Activated naive CD8-positive, alpha-beta T cell treated with anti-CD3 and anti-CD28 coated beads for 36 hours (primary cell): Measurements from ENCODE around the gene TRAF3IP1. TPM values are rescaled to one million over a fixed set of nuclear protein-coding genes. Genes with fewer than 3 reads are reported as not detected.
"Not testable (repeated sequence)": the region's sequence is repeated elsewhere in the genome, so short reads cannot be mapped to it uniquely, and the experiment has no call there.

ENCODE experiments used
- DNase-seq: peaks from one replicate; pipeline ENCODE4 v3.0.0; 2021
- H3K27ac Mint-ChIP-seq: one replicate; pipeline ENCODE4 v1.8.0; 2022; ENCODE audit warnings: mild to moderate bottlenecking, moderate library complexity, mixed read lengths
- H3K27me3 Mint-ChIP-seq: one replicate; pipeline ENCODE4 v1.8.0; 2022; ENCODE audit warnings: mild to moderate bottlenecking, mixed read lengths
- H3K36me3 Mint-ChIP-seq: one replicate; pipeline ENCODE4 v1.8.0; 2021; ENCODE audit warnings: mild to moderate bottlenecking, mixed read lengths
- H3K4me1 Mint-ChIP-seq: one replicate; pipeline ENCODE4 v1.8.0; 2021; ENCODE audit warnings: mixed read lengths
- H3K4me3 Mint-ChIP-seq: one replicate; pipeline ENCODE4 v1.8.0; 2022; ENCODE audit warnings: mild to moderate bottlenecking, moderate library complexity, mixed read lengths
- H3K9me3 Mint-ChIP-seq: one replicate; pipeline ENCODE4 v1.8.0; 2022; ENCODE audit warnings: mixed read lengths
- total RNA-seq, 2 experiments: library from RNA; stranded (reverse); gene quantifications; one replicate each; pipeline ENCODE4 v1.2.3, GENCODE V29; 2021

TRAF3IP1 gene
- 10 to 100 TPM in 1 of 2 experiments, 1 to 10 TPM in 1; 8.4 to 11.0 TPM for total RNA-seq

GRCh38 chr2:238320246-238320647, at the start of gene TRAF3IP1:
TRAF3IP1 (plus strand) TSS chr2:238320518; CDS start chr2:238320663, 145 bp downstream.
- H3K9me3 Mint-ChIP-seq = no peaks in the 10 kb centered on the region
- H3K36me3 Mint-ChIP-seq = peaks cover 1% of the 10 kb centered on the region
- H3K27me3 Mint-ChIP-seq = no peaks in the 10 kb centered on the region
- peak within 1 kb of the TSS; percentile 77 for H3K4me3 Mint-ChIP-seq
- no peak within 1 kb of the TSS for H3K27ac Mint-ChIP-seq
- H3K4me1 Mint-ChIP-seq = peaks cover 18% of the 10 kb centered on the region
- DNase-seq = peak; percentile 90

- H3K27me3 Mint-ChIP-seq = no peaks in the 10 kb centered on the region
- no peak for DNase-seq
- H3K9me3 Mint-ChIP-seq = no peaks in the 10 kb centered on the region
- H3K36me3 Mint-ChIP-seq = peaks cover 10% of the 10 kb centered on the region
- no peaks in the 10 kb centered on the region for H3K4me1 Mint-ChIP-seq
- no peak overlapping the region for H3K4me3 Mint-ChIP-seq
- H3K27ac Mint-ChIP-seq = no peak overlapping the region
Observed at GRCh38 chr2:238270606-238271005, 49.7 kb upstream of the TRAF3IP1 start.

GRCh38 chr2:238271061-238271554, 49.2 kb upstream of the TRAF3IP1 start:
- peaks cover 10% of the 10 kb centered on the region for H3K36me3 Mint-ChIP-seq
- no peaks in the 10 kb centered on the region for H3K4me1 Mint-ChIP-seq
- no peak for DNase-seq
- H3K9me3 Mint-ChIP-seq = no peaks in the 10 kb centered on the region
- no peak overlapping the region for H3K27ac Mint-ChIP-seq
- H3K27me3 Mint-ChIP-seq = no peaks in the 10 kb centered on the region
- H3K4me3 Mint-ChIP-seq = no peak overlapping the region

- H3K9me3 Mint-ChIP-seq, H3K27me3 Mint-ChIP-seq, H3K27ac Mint-ChIP-seq, H3K4me1 Mint-ChIP-seq, H3K4me3 Mint-ChIP-seq, DNase-seq: not testable (repeated sequence)
- H3K36me3 Mint-ChIP-seq = peaks cover 14% of the 10 kb centered on the region
Observed at GRCh38 chr2:238271686-238272085, 48.6 kb upstream of the TRAF3IP1 start.

- H3K4me3 Mint-ChIP-seq = no peak overlapping the region
- peaks cover 12% of the 10 kb centered on the region for H3K36me3 Mint-ChIP-seq
- no peak for DNase-seq
- H3K9me3 Mint-ChIP-seq = no peaks in the 10 kb centered on the region
- no peaks in the 10 kb centered on the region for H3K4me1 Mint-ChIP-seq
- no peak overlapping the region for H3K27ac Mint-ChIP-seq
- no peaks in the 10 kb centered on the region for H3K27me3 Mint-ChIP-seq
Observed at GRCh38 chr2:238272156-238272555, 48.2 kb upstream of the TRAF3IP1 start.

GRCh38 chr2:238273433-238273832, 46.9 kb upstream of the TRAF3IP1 start:
- not testable (repeated sequence) for H3K27ac Mint-ChIP-seq, H3K4me1 Mint-ChIP-seq, DNase-seq, H3K36me3 Mint-ChIP-seq, H3K4me3 Mint-ChIP-seq, H3K9me3 Mint-ChIP-seq, H3K27me3 Mint-ChIP-seq

- H3K27ac Mint-ChIP-seq = no peak overlapping the region
- H3K27me3 Mint-ChIP-seq = no peaks in the 10 kb centered on the region
- H3K4me1 Mint-ChIP-seq = no peaks in the 10 kb centered on the region
- H3K36me3 Mint-ChIP-seq = peaks cover 9% of the 10 kb centered on the region
- H3K4me3 Mint-ChIP-seq = no peak overlapping the region
- DNase-seq = no peak
- no peaks in the 10 kb centered on the region for H3K9me3 Mint-ChIP-seq
Observed at GRCh38 chr2:238274152-238274865, 46.0 kb upstream of the TRAF3IP1 start.

- no peaks in the 10 kb centered on the region for H3K9me3 Mint-ChIP-seq
- DNase-seq = no peak
- no peak overlapping the region for H3K27ac Mint-ChIP-seq
- H3K4me3 Mint-ChIP-seq = no peak overlapping the region
- no peaks in the 10 kb centered on the region for H3K27me3 Mint-ChIP-seq
- peaks cover 8% of the 10 kb centered on the region for H3K4me1 Mint-ChIP-seq
- peaks cover 7% of the 10 kb centered on the region for H3K36me3 Mint-ChIP-seq
Observed at GRCh38 chr2:238277695-238278094, 42.6 kb upstream of the TRAF3IP1 start.

GRCh38 chr2:238278626-238279323, 41.5 kb upstream of the TRAF3IP1 start:
- Mint-ChIP-seq H3K9me3 (no peaks in the 10 kb centered on the region), H3K4me1 (peaks cover 12% of the 10 kb centered on the region), H3K4me3 (no peak overlapping the region), H3K27me3 (no peaks in the 10 kb centered on the region), H3K36me3 (peaks cover 7% of the 10 kb centered on the region), H3K27ac (no peak overlapping the region)
- DNase-seq = no peak

- H3K4me3 Mint-ChIP-seq = no peak overlapping the region
- peaks cover 12% of the 10 kb centered on the region for H3K4me1 Mint-ChIP-seq
Observed at GRCh38 chr2:238279324-238279682, 41.0 kb upstream of the TRAF3IP1 start.

GRCh38 chr2:238280083-238280825, 40.1 kb upstream of the TRAF3IP1 start:
- H3K27me3 Mint-ChIP-seq = no peaks in the 10 kb centered on the region
- no peak overlapping the region for H3K4me3 Mint-ChIP-seq
- peaks cover 6% of the 10 kb centered on the region for H3K36me3 Mint-ChIP-seq
- no peak overlapping the region for H3K27ac Mint-ChIP-seq
- H3K4me1 Mint-ChIP-seq = peaks cover 12% of the 10 kb centered on the region
- DNase-seq = no peak
- H3K9me3 Mint-ChIP-seq = no peaks in the 10 kb centered on the region

More at GRCh38 chr2:238279324-238279682, 41.0 kb upstream of the TRAF3IP1 start:
- DNase-seq = no peak
- Mint-ChIP-seq H3K27me3 (no peaks in the 10 kb centered on the region), H3K36me3 (peaks cover 6% of the 10 kb centered on the region), H3K27ac (no peak overlapping the region), H3K9me3 (no peaks in the 10 kb centered on the region)

GRCh38 chr2:238281826-238282480, 38.4 kb upstream of the TRAF3IP1 start:
- Mint-ChIP-seq H3K27me3 (no peaks in the 10 kb centered on the region), H3K9me3 (no peaks in the 10 kb centered on the region), H3K27ac (no peak overlapping the region), H3K4me3 (no peak overlapping the region), H3K36me3 (peaks cover 2% of the 10 kb centered on the region), H3K4me1 (peaks cover 23% of the 10 kb centered on the region)
- DNase-seq = no peak

- Mint-ChIP-seq H3K27ac (no peak overlapping the region), H3K27me3 (no peaks in the 10 kb centered on the region), H3K36me3 (peaks cover 2% of the 10 kb centered on the region), H3K4me1 (peaks cover 31% of the 10 kb centered on the region), H3K4me3 (no peak overlapping the region), H3K9me3 (no peaks in the 10 kb centered on the region)
- no peak for DNase-seq
Observed at GRCh38 chr2:238282861-238283738, 37.2 kb upstream of the TRAF3IP1 start.
